GM18867 (cell line): Measurements from ENCODE around the gene SELENOF.
"Not testable (repeated sequence)": the region's sequence is repeated elsewhere in the genome, so short reads cannot be mapped to it uniquely, and the experiment has no call there.

Source experiments
- ATAC-seq: cut with Tn5 transposase; IDR thresholded peaks from one replicate; pipeline ENCODE4 v1.9.1; 2021; ENCODE audit warnings: mild to moderate bottlenecking, moderate library complexity; ENCODE audit not compliant: unreplicated experiment

SELENOF gene

DNA sequence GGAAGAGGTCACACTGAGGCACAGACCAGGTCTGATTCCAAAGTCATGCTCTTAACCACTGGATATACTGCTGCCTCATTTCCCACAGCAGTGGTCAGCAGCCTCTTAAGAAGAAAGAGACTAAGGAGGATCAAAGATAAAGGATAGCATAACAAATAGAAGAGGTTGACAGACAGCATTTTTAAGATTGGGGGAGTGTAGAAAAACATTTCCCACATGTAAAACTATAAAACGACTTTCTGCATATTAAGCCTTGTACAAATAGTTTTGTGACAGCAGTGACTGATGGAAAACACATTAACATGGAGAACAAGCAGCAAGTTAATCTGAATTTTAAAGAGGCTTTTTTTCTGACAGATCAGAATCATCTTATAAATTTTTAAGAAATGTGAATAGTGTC is 92.0 kb downstream of the SELENOF start:
- ATAC-seq = no peak

DNA sequence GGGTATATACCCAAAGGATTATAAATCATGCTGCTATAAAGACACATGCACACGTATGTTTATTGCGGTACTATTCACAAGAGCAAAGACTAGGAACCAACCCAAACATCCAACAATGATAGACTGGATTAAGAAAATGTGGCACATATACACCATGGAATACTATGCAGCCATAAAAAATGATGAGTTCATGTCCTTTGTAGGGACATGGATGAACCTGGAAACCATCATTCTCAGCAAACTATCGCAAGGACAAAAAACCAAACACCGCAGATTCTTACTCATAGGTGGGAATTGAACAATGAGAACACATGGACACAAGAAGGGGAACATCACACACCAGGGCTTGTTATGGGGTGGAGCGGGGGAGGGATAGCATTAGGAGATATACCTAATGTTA is 94.0 kb downstream of the SELENOF start:
- not testable (repeated sequence) for ATAC-seq

DNA sequence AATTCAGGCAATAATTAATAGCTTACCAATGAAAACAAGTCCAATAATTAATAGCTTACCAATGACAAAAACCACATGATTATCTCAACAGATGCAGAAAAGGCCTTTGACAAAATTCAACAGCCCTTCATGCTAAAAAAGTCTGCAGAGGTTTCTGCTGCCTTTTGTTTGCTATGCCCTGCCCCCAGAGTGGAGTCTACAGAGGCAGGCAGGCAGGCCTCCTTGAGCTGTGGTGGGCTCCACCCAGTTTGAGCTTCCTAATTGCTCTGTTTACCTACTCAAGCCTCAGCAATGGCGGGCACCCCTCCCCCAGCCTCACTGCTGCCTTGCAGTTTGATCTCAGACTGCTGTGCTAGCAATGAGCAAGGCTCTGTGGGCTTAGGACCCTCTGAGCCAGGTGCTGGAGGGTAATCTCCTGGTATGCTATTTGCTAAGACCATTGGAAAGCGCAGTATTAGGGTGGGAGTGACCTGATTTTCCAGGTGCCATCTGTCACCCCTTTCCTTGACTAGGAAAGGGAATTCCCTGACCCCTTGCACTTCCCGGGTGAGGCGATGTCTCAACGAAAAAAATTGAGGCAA is 96.6 kb downstream of the SELENOF start:
- not testable (repeated sequence) for ATAC-seq

DNA sequence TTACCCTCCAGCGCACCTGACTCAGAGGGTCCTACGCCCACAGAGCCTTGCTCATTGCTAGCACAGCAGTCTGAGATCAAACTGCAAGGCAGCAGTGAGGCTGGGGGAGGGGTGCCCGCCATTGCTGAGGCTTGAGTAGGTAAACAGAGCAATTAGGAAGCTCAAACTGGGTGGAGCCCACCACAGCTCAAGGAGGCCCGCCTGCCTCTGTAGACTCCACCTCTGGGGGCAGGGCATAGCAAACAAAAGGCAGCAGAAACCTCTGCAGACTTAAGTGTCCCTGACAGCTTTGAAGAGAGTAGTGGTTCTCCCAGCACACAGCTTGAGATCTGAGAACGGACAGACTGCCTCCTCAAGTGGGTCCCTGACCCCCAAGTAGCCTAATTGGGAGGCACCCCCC is 99.8 kb downstream of the SELENOF start:
- ATAC-seq = not testable (repeated sequence)
